HEK293T (cell line): ENCODE measurements around the gene MFSD8.
"Not testable (repeated sequence)": the region's sequence is repeated elsewhere in the genome, so short reads cannot be mapped to it uniquely, and the experiment has no call there.

Experiments
- CTCF ChIA-PET: fragments of 350-600 bp; formaldehyde crosslinking; extraction: SDS; loops from one replicate; lab custom pipeline; 2021; ENCODE audit warnings: antibody characterized with exemption, inconsistent platforms; lab: Yijun Ruan, JAX
- POLR2A ChIA-PET: fragments of 350-600 bp; formaldehyde crosslinking; extraction: SDS; loops from one replicate; lab custom pipeline; 2020; ENCODE audit warnings: antibody characterized with exemption, inconsistent platforms; lab: Yijun Ruan, JAX
- DNase-seq: peaks from one replicate; pipeline ENCODE4 v3.0.0; 2012; ENCODE audit warnings: mixed read lengths; ENCODE audit errors: extremely low spot score
- ARNT ChIP-seq: fragments of 450-650 bp; IDR thresholded peaks from 2 replicates; pipeline ENCODE4 v1.6.1; 2017; ENCODE audit warnings: mild to moderate bottlenecking
- BHLHE40 ChIP-seq: fragments of 450-650 bp; IDR thresholded peaks from 2 replicates; pipeline ENCODE4 v1.6.1; 2016; ENCODE audit warnings: mild to moderate bottlenecking, moderate library complexity, borderline replicate concordance
- CTBP1 ChIP-seq: fragments of 450-650 bp; IDR thresholded peaks from 2 replicates; pipeline ENCODE4 v1.6.1; 2016; ENCODE audit warnings: borderline replicate concordance
- ELF4 ChIP-seq: fragments of 450-650 bp; IDR thresholded peaks from 2 replicates; pipeline ENCODE4 v1.6.1; 2017; ENCODE audit warnings: antibody characterized with exemption
- FOXA1 ChIP-seq: fragments of 450-650 bp; IDR thresholded peaks from 2 replicates; pipeline ENCODE4 v1.6.1; 2016; ENCODE audit warnings: mild to moderate bottlenecking
- FOXK2 ChIP-seq: fragments of 450-650 bp; IDR thresholded peaks from 2 replicates; pipeline ENCODE4 v1.6.1; 2016; ENCODE audit warnings: mild to moderate bottlenecking
- FOXM1 ChIP-seq: fragments of 450-650 bp; IDR thresholded peaks from 2 replicates; pipeline ENCODE4 v1.6.1; 2017; ENCODE audit warnings: mild to moderate bottlenecking, borderline replicate concordance
- HDGF ChIP-seq: fragments of 450-650 bp; IDR thresholded peaks from 2 replicates; pipeline ENCODE4 v1.6.1; 2017; ENCODE audit warnings: antibody characterized with exemption, borderline replicate concordance
- L3MBTL2 ChIP-seq: fragments of 450-650 bp; conservative IDR thresholded peaks from 2 replicates; pipeline ENCODE4 v1.6.1; 2016; ENCODE audit warnings: mild to moderate bottlenecking
- LEF1 ChIP-seq: fragments of 450-650 bp; IDR thresholded peaks from 2 replicates; pipeline ENCODE4 v1.6.1; 2017; ENCODE audit warnings: mild to moderate bottlenecking, borderline replicate concordance
- NFRKB ChIP-seq: fragments of 450-650 bp; IDR thresholded peaks from 2 replicates; pipeline ENCODE4 v1.6.1; 2016; ENCODE audit warnings: mild to moderate bottlenecking, moderate library complexity
- SP1 ChIP-seq: fragments of 450-650 bp; IDR thresholded peaks from 2 replicates; pipeline ENCODE4 v1.6.1; 2017
- SUZ12 ChIP-seq: fragments of 450-650 bp; IDR thresholded peaks from 2 replicates; pipeline ENCODE4 v1.6.1; 2016; ENCODE audit warnings: mild to moderate bottlenecking
- TARDBP ChIP-seq: fragments of 450-650 bp; IDR thresholded peaks from 2 replicates; pipeline ENCODE4 v1.6.1; 2016
- ZNF384 ChIP-seq: fragments of 450-650 bp; IDR thresholded peaks from 2 replicates; pipeline ENCODE4 v1.6.1; 2016
- TF ChIP-seq, protein P1 (sequence below): fragments of 450-650 bp; IDR thresholded peaks from 2 replicates; pipeline ENCODE4 v1.6.1; 2016

Gene MFSD8

DNA sequence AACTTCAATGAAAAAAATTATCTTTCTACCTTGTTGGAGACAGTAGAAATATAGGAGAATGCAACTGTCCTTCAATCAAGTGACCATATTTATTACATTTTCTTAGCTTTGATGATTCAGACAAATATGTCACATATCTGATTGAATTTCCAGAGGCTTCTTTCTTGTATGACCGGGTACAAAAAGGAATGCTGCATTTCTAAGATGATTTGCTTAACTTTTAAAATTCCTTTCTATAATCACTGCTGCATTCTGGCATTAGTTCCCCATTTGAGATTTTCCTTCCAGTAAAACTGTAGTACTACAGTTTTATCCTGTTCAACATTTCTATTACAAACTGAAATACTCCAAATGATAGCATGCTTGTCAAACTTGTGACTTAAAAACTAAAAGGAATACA is 5.2 kb downstream of the MFSD8 start:
- ChIA-PET CTCF (no interaction called here), POLR2A (no interaction called here)
- no peak for DNase-seq
- TF ChIP-seq CTBP1 = no peak
- TF ChIP-seq, protein P1, sequence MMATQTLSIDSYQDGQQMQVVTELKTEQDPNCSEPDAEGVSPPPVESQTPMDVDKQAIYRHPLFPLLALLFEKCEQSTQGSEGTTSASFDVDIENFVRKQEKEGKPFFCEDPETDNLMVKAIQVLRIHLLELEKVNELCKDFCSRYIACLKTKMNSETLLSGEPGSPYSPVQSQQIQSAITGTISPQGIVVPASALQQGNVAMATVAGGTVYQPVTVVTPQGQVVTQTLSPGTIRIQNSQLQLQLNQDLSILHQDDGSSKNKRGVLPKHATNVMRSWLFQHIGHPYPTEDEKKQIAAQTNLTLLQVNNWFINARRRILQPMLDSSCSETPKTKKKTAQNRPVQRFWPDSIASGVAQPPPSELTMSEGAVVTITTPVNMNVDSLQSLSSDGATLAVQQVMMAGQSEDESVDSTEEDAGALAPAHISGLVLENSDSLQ = no peak
- no peak for TF ChIP-seq L3MBTL2
- no peak for TF ChIP-seq FOXA1
- no peak for TF ChIP-seq ZNF384
- no peak for TF ChIP-seq SP1
- no peak for TF ChIP-seq FOXK2
- TF ChIP-seq NFRKB = no peak
- no peak for TF ChIP-seq ELF4
- no peak for TF ChIP-seq LEF1
- no peak for TF ChIP-seq ARNT
- no peak for TF ChIP-seq FOXM1
- no peak for TF ChIP-seq HDGF
- no peak for TF ChIP-seq BHLHE40
- no peak for TF ChIP-seq SUZ12
- TF ChIP-seq TARDBP = no peak

DNA sequence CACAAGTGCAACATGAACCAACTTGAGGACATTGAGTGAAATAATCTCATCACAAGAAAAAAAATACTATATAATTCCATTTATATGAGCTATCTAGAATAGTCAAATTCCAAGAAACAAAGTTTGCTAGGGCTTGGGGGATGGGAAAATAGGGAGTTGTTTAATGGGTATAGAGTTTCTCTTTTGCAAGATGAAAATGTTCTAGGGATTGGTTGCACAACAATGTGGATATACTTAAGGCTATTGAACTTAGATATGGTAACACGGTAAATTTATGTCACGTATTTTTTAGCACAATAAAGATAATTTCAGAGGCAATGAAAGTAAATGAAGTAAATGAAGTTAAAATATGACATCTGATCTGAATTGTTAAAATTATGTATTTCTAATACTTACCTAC is 7.9 kb downstream of the MFSD8 start:
- DNase-seq = no peak
- CTCF ChIA-PET = no interaction called here
- TF ChIP-seq SUZ12 = no peak
- no peak for TF ChIP-seq FOXM1
- TF ChIP-seq FOXK2 = no peak
- TF ChIP-seq SP1 = no peak
- no peak for TF ChIP-seq ARNT
- no peak for TF ChIP-seq TARDBP
- no peak for TF ChIP-seq L3MBTL2
- TF ChIP-seq LEF1 = no peak
- TF ChIP-seq BHLHE40 = no peak
- no peak for TF ChIP-seq FOXA1
- TF ChIP-seq ZNF384 = no peak
- no peak for TF ChIP-seq NFRKB
- no peak for TF ChIP-seq ELF4
- TF ChIP-seq HDGF = no peak
- TF ChIP-seq, protein P1 = no peak
- no peak for TF ChIP-seq CTBP1
- POLR2A ChIA-PET = no interaction called here

DNA sequence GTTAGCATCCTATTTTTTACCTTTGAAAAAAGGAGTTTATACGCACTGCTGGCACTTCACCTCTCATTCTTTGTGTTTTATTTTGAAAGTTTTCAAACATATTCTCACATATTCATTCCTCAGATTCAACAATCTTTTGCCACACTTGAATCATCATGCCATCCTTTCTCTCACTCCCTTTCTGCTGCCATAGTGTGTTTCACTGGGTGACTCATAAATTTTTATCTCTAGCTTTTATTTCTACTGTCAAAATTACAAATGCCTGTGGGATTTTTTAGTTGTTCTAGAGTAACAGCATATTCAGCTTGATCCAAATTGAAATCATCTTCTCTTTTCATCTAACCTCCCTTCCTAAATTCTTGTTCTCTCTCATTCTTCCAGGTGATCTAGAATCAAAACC is 28.0 kb downstream of the MFSD8 start:
- CTCF ChIA-PET = no interaction called here
- no peak for TF ChIP-seq LEF1
- TF ChIP-seq ELF4 = no peak
- no peak for DNase-seq
- POLR2A ChIA-PET = no interaction called here

DNA sequence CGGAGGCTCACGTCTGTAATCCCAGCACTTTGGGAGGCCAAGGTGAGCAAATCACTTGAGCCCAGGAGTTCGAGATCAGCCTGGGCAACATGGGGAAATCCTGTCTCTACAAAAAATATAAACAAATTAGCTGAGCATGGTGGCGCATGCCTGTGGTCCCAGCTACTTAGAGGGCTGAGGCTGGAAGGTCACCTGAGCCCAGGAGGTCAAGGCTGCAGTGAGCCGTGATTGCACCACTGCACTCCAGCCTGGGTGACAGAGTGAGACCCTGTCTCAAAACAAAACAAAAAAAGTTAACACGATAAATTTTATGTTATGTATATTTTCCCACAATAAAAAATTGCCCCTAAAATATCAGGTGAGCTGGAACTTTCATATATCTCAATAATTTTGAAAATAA is 33.1 kb downstream of the MFSD8 start:
- DNase-seq, POLR2A ChIA-PET: not testable (repeated sequence)
- CTCF ChIA-PET = interaction anchor here (0.9 kb wide), 1 partner anchor 135 kb away, joined by 3 read pairs; no protein-coding TSS in a partner anchor

DNA sequence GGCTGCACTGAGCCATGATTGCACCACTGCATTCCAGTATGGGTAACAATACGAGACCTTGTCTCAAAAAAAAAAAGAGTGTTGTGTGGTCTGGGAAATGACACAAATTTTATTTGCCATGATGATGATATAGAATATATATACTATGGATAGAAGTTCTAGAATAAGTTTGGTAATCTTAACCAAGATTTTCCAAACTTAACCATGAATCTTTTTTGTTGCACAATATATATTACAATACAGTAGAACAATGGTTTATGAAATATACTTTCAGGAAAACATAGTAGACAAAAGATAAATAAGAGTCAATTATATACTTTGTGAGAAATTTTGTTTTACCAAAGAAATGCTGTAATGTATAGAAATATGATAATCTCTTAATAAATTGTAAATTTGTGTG is 34.8 kb downstream of the MFSD8 start:
- CTCF ChIA-PET = interaction anchor here (0.6 kb wide), 1 partner anchor 1217 kb away, joined by 3 read pairs; no protein-coding TSS in a partner anchor
- POLR2A ChIA-PET = no interaction called here

DNA sequence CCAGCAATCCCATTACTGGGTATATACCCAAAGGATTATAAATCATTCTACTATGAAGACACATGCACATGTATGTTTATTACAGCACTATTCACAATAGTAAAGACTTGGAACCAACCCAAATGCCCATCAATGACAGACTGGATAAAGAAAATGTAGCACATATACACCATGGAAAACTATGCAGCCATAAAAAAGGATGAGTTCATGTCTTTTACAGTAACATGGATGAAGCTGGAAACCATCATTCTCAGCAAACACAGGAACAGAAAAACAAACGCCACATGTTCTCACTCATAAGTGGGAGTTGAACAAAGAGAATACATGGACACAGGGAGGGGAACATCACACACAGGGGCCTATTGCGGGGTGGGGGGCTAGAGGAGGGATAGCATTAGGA is 39.3 kb downstream of the MFSD8 start:
- DNase-seq, POLR2A ChIA-PET, CTCF ChIA-PET: not testable (repeated sequence)

More for the DNA sequence above, 34.8 kb downstream of the MFSD8 start:
- TF ChIP-seq NFRKB (no peak), ELF4 (no peak), ARNT (no peak), LEF1 (no peak), FOXA1 (no peak), CTBP1 (no peak), SUZ12 (no peak), BHLHE40 (no peak), SP1 (no peak)
- TF ChIP-seq, protein P1 = no peak
- no peak for DNase-seq

DNA sequence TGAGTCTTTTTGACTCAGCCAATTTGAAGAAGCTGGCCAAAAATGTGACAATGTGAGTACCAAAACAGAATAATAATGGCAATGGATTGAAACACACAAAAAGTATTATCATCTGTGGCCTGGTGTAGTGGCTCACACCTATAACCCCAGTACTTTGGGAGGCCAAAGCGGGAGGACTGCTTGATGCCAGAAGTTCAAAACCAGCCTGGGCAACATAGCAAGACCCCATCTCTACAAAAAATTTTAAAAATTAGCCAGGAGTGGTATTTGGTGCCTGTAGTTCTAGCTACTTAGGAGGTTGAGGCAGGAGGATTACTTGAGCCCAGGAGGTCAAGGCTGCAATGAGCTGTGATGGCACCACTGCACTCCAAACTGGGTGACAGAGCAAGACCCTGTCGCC is 42.7 kb downstream of the MFSD8 start:
- DNase-seq = no peak
- TF ChIP-seq, protein P1 = no peak
- TF ChIP-seq TARDBP = no peak
- TF ChIP-seq FOXA1 = no peak
- no peak for TF ChIP-seq FOXK2
- ChIA-PET POLR2A (no interaction called here), CTCF (no interaction called here)
